HFF-Myc (cell line): ENCODE results near the gene TBXAS1.
A peak's percentile ranks its signal among the peaks of the same experiment; 100 is the strongest.
"Not testable (repeated sequence)": the region's sequence is repeated elsewhere in the genome, so short reads cannot be mapped to it uniquely, and the experiment has no call there.

Source experiments
- DNase-seq: peaks from one replicate; pipeline ENCODE4 v3.0.0-alpha.2; 2011; ENCODE audit warnings: low read depth; ENCODE audit errors: extremely low read depth
- H3K4me3 ChIP-seq: replicated peaks from 2 replicates; pipeline ENCODE4 v1.5.1; 2011; ENCODE audit warnings: low read depth, mild to moderate bottlenecking, control low read depth, low read length
- TF ChIP-seq, protein P1 (sequence below): IDR thresholded peaks from 2 replicates; pipeline ENCODE4 v1.5.1; 2012; ENCODE audit warnings: mild to moderate bottlenecking, low read depth, low read length, control low read depth; ENCODE audit errors: missing control alignments

TBXAS1 gene

DNA sequence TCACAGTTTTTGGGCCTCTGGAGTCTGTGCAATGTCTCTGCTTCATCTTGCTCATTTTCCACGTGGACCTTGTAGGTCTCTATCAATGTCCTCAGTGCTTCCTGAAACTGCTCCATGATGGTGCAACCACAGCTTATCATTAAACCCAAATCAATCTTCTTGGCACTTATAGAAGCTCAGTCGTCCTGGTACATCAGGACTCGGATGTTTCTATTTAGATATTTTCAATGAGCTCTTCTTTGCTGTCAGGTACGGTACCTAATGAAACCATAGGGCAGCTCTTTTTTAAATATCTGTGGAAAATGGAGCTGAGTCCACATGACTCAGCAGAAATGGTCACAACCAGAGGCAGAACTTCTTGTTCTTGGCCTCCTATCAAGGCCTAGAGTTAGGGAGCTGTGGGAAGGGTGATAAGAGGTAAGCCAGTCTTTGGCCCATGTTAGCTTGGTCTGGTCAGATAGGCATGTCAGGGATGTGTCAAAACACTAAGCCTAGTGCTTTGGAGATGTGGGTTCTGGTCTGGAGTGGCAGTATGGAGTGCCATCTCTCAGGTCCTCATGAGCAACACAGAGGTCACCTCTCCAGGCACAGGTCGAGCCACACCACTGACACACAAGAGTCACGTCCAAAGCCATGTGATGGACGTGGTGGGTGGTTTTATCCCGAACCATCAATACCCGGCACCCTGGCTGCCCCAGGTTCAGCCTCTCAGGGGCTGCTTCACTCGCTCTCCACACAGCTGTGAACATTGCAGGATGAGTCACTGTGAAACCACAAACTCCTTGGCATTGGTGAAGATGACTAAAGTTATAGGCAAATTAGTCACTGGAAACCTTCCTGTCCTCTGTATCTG is 87.0 kb downstream of the TBXAS1 start:
- DNase-seq = peak; percentile 95
- TF ChIP-seq, protein P1, sequence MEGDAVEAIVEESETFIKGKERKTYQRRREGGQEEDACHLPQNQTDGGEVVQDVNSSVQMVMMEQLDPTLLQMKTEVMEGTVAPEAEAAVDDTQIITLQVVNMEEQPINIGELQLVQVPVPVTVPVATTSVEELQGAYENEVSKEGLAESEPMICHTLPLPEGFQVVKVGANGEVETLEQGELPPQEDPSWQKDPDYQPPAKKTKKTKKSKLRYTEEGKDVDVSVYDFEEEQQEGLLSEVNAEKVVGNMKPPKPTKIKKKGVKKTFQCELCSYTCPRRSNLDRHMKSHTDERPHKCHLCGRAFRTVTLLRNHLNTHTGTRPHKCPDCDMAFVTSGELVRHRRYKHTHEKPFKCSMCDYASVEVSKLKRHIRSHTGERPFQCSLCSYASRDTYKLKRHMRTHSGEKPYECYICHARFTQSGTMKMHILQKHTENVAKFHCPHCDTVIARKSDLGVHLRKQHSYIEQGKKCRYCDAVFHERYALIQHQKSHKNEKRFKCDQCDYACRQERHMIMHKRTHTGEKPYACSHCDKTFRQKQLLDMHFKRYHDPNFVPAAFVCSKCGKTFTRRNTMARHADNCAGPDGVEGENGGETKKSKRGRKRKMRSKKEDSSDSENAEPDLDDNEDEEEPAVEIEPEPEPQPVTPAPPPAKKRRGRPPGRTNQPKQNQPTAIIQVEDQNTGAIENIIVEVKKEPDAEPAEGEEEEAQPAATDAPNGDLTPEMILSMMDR = no peak
- no peak overlapping the region for H3K4me3 ChIP-seq

DNA sequence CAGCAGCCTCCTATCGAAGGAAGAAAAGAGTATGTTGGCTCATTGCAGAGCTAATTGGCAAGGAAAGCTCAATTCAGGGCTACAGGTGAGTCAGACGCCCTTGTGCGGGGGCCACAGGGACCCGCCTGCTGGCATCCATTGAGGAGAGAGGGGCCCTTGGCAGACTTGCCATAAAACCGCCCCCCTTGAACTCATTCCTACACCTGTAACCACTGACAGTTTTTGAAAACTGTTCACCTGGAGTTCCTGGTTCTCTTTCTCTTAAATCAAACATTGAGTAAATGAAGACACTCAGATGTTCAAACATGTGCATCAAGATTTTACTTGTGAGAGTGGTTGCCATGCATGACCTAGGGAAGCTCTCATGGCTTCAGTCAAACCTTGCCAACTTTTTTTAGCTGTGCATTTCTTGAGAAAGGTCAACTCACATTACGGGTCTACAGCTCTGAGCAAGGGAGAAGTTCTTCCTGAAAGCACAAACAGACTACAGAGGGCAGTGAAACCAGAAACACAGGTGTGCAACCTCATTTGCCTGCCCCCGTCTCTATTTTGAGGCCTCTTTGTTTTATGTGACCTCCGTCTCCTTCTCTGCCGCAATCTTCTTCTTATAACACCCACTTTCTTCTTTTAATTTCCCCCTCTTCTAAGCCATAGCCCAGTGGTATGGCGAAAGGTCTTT is 87.8 kb downstream of the TBXAS1 start:
- no peak overlapping the region for H3K4me3 ChIP-seq
- DNase-seq = no peak
- TF ChIP-seq, protein P1 = no peak

DNA sequence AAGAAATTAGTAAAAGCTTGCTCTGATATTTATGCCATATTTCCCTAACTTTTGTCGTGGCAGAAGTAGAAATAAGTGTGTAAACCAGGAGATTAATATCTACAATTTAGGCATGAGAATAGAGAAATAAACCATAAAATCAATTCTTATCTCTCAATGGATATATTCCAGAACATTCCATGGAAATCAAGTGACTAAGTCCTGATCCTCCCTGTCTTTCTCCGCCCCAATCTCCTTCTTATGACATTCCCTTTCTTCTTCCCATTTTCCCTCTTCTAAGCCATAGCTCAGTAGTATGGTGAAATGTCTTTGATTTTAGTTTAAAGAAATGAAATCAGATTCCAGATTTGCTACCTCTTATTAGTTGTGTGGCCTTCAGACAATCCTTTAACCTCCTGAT is 88.8 kb downstream of the TBXAS1 start:
- no peak for DNase-seq
- TF ChIP-seq, protein P1 = no peak
- no peak overlapping the region for H3K4me3 ChIP-seq

DNA sequence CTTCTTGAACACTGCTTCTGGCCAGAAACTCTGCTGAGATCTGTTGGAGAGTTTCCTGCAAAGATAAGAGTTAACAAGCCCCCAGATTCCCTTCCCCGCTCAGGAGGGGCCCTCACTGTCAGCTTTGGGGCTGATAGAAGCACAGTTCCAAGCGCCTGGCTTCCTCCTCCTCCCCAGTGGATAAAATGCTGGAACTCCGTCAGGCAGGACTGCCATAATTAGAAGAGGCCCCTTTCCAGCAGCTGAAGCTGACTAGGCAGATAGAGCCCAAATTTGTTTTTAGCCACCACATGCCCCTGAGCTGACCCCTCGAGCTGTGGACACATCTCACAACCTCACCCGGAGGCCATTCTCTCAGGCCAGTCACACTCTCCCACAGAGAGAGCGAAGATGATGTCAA is 89.4 kb downstream of the TBXAS1 start:
- TF ChIP-seq, protein P1 = no peak
- DNase-seq = no peak

DNA sequence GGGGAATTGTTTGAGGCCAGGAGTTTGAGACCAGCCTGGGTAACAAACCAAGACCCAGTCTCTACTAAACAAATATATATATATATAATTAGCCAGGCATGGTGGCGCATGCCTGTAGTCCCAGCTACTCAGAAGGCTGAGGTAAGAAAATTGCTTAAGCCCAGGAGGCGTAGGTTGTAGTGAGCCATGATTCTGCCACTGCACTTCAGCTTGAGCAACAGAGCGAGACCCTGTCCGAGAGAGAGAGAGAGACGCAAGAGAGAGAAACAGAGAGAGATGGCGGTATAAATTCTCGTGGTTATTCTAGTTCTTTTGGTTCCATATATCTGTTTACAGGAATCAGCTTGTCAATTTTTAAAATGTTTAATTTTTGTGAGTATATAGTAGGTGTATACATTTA is 94.0 kb downstream of the TBXAS1 start:
- H3K4me3 ChIP-seq = no peak overlapping the region
- TF ChIP-seq, protein P1 = no peak
- DNase-seq = no peak

More for the DNA sequence above, 89.4 kb downstream of the TBXAS1 start:
- H3K4me3 ChIP-seq = no peak overlapping the region

DNA sequence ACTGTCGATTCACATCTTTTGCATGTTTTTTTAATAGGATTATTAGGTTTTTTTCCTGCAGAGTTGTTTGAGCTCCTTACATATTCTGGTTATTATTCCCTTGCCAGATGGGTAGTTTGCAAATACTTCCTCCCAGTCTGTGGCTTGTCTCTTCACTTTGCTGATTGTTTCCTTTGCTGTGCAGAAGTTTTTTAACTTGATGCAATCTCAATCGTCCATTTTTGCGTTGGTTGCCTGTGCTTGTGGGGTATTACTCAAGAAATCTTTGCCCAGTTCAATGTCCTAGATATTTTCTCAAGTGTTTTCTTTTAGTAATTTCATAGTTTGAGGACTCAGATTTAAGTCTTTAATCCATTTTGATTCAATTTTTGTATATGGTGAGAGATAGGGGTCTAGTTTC is 95.4 kb downstream of the TBXAS1 start:
- TF ChIP-seq, protein P1 = no peak
- DNase-seq = no peak
- H3K4me3 ChIP-seq = no peak overlapping the region

DNA sequence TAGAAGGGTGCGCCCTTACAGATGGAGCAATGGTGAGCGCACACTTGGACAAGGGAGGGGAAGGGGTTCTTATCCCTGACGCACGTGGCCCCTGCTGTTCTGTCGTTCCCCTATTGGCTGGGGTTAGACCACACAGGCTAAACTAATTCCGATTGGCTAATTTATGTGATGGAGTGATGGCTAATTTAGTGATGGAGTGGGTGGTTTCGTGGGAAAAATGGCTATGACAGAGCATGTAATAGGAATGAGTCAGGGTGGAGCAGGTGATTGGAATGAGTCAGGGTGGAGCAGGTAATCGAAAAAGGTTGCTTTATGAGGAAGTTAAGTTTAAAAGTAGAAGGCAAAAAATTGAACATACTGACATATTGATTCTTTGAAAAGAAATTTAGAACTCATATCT is 100.2 kb downstream of the TBXAS1 start:
- not testable (repeated sequence) for DNase-seq

More for the DNA sequence above, 100.2 kb downstream of the TBXAS1 start:
- H3K4me3 ChIP-seq = not testable (repeated sequence)
